Lower leg skin (tissue), 3 donors: ENCODE measurements around the gene FOXP2.

Experiments
- POLR2A ChIP-seq, 2 donors: fragments of 450-650 bp; IDR thresholded peaks; one replicate each; pipeline ENCODE4 v1.6.1; 2016 to 2017; ENCODE audit warnings: antibody characterized with exemption in 2 of 2, mild to moderate bottlenecking in 1 of 2, moderate library complexity in 1 of 2
- TF ChIP-seq, protein P1 (sequence below), 3 donors: fragments of 450-650 bp; IDR thresholded peaks; one replicate each; pipeline ENCODE4 v1.5.1; 2016; ENCODE audit warnings: antibody characterized with exemption in 3 of 3, mild to moderate bottlenecking in 3 of 3, moderate library complexity in 2 of 3

- TF ChIP-seq POLR2A (IDR thresholded peaks at IDR 0.05), result no peak
- TF ChIP-seq, protein P1, sequence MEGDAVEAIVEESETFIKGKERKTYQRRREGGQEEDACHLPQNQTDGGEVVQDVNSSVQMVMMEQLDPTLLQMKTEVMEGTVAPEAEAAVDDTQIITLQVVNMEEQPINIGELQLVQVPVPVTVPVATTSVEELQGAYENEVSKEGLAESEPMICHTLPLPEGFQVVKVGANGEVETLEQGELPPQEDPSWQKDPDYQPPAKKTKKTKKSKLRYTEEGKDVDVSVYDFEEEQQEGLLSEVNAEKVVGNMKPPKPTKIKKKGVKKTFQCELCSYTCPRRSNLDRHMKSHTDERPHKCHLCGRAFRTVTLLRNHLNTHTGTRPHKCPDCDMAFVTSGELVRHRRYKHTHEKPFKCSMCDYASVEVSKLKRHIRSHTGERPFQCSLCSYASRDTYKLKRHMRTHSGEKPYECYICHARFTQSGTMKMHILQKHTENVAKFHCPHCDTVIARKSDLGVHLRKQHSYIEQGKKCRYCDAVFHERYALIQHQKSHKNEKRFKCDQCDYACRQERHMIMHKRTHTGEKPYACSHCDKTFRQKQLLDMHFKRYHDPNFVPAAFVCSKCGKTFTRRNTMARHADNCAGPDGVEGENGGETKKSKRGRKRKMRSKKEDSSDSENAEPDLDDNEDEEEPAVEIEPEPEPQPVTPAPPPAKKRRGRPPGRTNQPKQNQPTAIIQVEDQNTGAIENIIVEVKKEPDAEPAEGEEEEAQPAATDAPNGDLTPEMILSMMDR (IDR thresholded peaks at IDR 0.05), result no peak
These were observed 16.6 kb downstream of the FOXP2 start for GRCh38 chr7:114431189-114431588.
